Neural progenitor cell (in vitro differentiated cells): ENCODE measurements around the gene ADARB2.

Experiments used
- CTCF ChIP-seq: fragments of 200-600 bp; sonication (generic); IDR thresholded peaks from 2 replicates; pipeline ENCODE4 v1.5.1; 2017; ENCODE audit warnings: antibody characterized with exemption, mild to moderate bottlenecking
- EZH2 ChIP-seq: fragments of 200-600 bp; sonication (generic); IDR thresholded peaks from 2 replicates; pipeline ENCODE4 v1.6.1; 2017; ENCODE audit warnings: antibody characterized with exemption, mild to moderate bottlenecking, moderate library complexity
- EZH2phosphoT487 ChIP-seq: fragments of 200-600 bp; sonication (generic); IDR thresholded peaks from 2 replicates; pipeline ENCODE4 v1.6.1; 2017; ENCODE audit warnings: antibody characterized with exemption

GRCh38 chr10:1289591-1289990 is 447.7 kb downstream of the ADARB2 start:
- TF ChIP-seq EZH2 (no peak), EZH2phosphoT487 (no peak), CTCF (no peak)
